SK-N-DZ (cell line): ENCODE data around the gene PPP4C.

Experiments used
- DNase-seq: peaks from one replicate; pipeline ENCODE4 v3.0.0-alpha.2; 2015; ENCODE audit warnings: low spot score

PPP4C gene

DNA sequence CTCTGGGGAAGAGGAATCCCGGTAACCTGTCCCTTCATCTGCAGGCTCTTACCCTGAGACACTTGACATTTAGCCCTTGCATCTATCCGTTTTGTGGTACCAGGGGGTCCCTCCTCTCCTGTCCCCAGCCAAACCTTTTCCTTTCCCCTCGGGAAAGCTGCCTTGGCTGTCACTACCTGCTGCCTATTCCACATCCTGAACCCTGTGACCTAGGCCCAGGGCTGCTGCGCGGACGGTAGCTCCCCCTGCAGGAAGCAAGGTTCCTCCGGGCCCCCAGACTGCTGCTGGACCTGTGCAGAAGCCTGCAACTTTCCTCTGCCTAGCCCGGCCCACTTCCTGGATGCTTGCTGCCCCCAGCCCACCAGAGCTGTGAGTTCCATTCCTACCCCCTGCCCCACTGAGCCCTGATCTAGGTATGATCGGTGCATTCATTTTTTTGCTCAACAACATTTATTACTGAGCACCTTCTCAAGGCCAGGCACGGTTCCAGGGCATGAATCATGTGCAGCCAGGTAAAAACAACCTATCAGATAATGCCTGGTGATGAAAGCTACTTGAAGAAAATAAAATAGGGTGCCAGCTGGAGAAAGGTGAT lies 20.7 kb upstream of the PPP4C start:
- DNase-seq: peak; percentile 52

GRCh38 chr16:30060346-30060745 lies 15.4 kb upstream of the PPP4C start:
- DNase-seq: no peak

DNA sequence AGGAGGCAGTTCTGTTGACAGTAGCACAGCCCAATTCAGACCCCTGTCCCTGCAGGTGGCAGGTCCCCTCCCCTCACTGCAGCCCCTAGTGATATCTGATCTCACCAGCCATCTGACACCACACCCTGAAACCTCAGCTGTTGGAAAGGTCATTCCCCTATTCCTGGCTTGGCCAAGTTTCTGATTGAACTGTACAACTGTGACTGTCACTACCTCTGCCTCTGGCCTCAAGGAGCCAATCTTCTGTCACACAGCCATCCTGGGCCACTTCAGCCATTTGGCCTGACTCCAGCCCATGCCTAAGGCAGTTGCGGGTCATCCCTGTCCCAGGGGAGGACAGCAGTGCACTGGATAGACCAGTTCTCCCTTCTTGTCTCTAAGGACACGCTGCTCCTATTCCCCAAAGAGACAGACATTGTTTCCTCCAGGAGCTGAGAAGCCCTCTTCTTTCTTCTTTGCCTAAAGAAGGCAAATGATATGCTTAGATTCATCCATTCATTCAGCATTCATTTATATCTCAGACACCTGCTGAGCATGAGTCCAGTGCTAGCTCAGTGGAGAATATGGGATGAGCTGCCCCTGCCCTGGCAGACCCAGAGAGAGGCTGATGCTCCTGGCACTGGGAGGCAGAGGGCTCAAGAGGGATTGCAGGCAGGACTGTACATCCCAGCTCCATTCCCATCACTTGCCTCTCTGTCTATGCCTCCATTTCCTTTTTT lies 14.8 kb upstream of the PPP4C start:
- no peak for DNase-seq

- DNase-seq: no peak
Measured at GRCh38 chr16:30063278-30063892, 12.4 kb upstream of the PPP4C start.

GRCh38 chr16:30063893-30064728 lies 11.7 kb upstream of the PPP4C start:
- DNase-seq: peak; percentile 74

GRCh38 chr16:30064729-30065101 lies 11.1 kb upstream of the PPP4C start:
- no peak for DNase-seq

GRCh38 chr16:30065102-30065942 lies 10.5 kb upstream of the PPP4C start, which contains the start of gene ALDOA:
ALDOA (plus strand) TSS chr16:30065760; CDS start chr16:30066898, 1,138 bp downstream.
- DNase-seq: peak; percentile 96

DNA sequence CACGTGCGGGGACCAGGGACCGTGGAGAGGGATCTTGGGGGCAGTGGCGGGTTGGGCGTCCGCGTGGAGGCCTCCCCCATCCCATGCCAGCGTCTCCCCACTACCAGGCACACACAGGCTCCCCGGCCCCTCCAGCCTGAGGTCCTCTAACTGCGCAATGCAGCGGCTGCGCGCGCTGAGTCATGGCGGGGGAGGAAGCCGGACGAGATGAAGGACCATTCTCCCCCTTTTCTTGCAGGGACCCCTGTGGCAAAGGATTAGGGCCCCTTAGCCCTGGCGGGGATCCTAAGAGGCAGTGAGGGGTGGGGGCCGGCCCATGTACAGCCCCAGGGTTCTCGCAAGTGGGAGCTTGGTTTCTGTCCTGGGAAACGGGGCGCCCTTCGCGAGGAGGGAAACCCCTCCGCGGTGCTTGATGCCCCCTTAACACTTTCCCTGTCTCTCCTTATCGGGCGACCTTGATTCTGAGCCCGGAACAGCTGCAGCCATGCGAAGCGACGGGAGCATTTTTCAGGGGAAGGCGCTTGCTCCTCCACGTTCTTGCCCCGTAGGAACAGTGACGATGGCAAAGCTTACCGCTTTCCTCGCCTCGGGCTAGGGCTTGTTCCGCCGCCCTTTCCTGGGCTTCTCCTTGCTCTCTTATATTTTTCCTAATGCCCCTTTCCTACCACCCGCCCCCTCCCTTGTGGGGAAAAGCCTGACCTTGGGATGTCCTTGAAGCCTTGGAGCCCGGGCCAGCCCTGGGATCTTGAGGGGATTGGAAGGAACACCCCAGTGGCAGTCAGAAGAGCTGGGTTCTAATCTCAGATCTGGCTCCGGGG lies 9.6 kb upstream of the PPP4C start:
- no peak for DNase-seq

GRCh38 chr16:30066761-30067583 lies 8.8 kb upstream of the PPP4C start:
- no peak for DNase-seq

DNA sequence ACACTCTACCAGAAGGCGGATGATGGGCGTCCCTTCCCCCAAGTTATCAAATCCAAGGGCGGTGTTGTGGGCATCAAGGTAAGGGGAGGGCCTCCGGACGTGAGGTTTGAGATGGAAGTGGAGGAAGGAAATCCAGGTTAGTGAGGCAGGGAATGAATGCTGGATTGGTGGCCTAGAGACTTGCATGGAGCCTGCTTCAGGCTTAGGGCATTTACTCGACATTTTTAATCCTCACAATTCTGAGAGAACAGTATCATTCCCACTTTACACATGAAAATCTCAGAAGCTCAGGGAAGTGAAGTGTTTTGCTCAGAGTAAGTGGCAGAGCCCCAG lies 8.2 kb upstream of the PPP4C start:
- DNase-seq: no peak

- DNase-seq: no peak
Measured at GRCh38 chr16:30068333-30068732, 7.5 kb upstream of the PPP4C start.

DNA sequence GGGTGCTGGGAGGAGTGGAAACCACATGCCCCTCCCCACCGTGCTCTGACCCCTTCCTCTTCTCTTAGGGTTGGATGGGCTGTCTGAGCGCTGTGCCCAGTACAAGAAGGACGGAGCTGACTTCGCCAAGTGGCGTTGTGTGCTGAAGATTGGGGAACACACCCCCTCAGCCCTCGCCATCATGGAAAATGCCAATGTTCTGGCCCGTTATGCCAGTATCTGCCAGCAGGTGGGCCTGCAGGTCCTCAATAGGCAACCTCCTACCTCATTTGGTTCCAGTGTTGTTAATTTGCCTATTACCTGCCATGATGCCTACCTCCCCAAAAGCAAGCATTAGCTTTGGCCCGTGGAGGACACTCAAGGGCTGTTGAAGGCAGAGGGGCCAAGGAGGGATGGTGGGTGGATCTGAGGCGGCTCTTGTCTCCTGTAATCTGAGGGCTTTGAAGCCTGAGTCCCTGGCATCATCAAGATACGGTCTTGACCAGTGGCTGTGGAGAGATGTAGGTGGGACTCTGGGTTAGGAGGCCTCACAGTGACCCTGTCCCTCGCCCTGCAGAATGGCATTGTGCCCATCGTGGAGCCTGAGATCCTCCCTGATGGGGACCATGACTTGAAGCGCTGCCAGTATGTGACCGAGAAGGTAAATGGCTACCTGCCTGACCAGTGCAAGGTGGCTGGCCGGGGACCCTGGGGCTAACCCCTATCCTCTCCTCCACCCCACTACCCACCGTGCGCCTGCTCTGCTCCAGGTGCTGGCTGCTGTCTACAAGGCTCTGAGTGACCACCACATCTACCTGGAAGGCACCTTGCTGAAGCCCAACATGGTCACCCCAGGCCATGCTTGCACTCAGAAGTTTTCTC lies 6.8 kb upstream of the PPP4C start:
- DNase-seq: no peak

- no peak for DNase-seq
Measured at GRCh38 chr16:30069611-30070462, 6.0 kb upstream of the PPP4C start.

DNA sequence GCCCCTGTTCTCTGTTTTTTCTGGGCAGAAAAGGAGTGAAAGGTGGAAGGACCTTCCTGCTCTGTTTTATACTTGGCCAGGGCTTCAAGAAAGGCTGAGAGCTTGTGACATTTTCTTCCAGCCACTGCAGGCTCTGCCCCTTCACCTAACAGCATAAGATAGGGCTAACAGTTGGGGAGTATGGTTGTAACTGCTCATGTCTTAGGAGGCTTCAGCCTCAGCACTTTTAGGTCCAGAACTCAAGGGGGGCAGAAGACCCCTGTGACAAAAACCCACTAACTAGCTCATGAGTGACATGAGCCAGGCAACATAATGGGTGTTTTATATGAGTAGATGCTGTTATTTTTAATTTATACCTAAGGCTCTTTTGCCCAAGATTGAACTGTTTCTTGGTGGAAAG lies 5.3 kb upstream of the PPP4C start:
- no peak for DNase-seq

GRCh38 chr16:30076276-30076791 lies 540 bp downstream of the PPP4C start:
- DNase-seq: no peak

DNA sequence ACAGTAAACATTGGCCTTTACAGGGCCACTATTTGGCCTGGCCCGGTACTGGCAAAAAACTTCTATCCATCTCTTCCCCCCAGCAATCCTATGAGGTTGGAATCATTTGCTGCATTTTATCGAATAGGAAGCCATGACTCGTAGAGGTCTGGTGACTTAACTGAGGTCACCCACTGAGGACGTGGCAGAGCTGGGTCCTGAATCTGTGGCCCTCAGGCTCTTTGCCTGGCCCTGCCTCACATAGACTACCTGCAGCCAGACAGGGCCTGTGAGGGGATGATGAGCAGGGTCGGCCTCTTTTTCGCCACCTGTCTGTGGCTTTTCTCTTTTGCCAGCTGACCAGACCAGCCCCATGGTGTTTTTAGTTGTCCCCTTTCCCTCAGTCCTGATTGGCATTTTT lies 1.9 kb downstream of the PPP4C start:
- no peak for DNase-seq

DNA sequence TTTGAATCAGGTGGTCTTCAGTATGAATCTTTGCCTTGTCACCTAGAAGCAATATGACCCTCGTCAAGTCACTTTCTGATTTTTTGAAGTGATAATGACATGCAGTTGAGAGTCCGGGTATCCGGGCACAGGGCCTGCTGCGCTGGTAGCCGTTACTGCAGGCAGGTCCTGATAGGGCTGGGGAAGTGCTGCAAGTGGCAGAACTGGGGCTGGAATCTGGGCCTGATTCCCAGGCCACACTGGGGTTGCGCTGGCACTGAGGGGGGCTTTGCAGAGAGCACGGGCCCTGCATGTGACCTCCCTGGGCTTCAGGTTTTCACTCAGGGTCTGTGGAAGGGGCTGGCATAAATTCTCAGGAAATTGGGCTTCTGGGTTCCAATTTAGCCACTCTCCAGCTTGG lies 3.0 kb downstream of the PPP4C start:
- DNase-seq: no peak
